Stimulated activated CD4-positive, alpha-beta T cell treated with anti-CD3 and anti-CD28 coated beads, Interleukin-2, amount 100 ng/mL, for 4 hours (primary cell): Measurements from ENCODE around the gene HMGXB4.

ENCODE experiments used
- DNase-seq: peaks from one replicate; pipeline ENCODE4 v3.0.0-alpha.2; 2020; ENCODE audit warnings: low read depth

Gene HMGXB4

GRCh38 chr22:35326854-35327562 is 69.7 kb downstream of the HMGXB4 start:
- no peak for DNase-seq

GRCh38 chr22:35327690-35328471 is 70.6 kb downstream of the HMGXB4 start:
- DNase-seq: no peak

- DNase-seq: no peak
Observed at GRCh38 chr22:35328472-35328885, 71.2 kb downstream of the HMGXB4 start.

GRCh38 chr22:35329114-35329847 is 72.0 kb downstream of the HMGXB4 start:
- no peak for DNase-seq

- DNase-seq: peak; percentile 47
Observed at GRCh38 chr22:35330258-35330861, 73.1 kb downstream of the HMGXB4 start.

GRCh38 chr22:35332278-35332677 is 75.0 kb downstream of the HMGXB4 start:
- no peak for DNase-seq

- DNase-seq: no peak
Observed at GRCh38 chr22:35333220-35333619, 75.9 kb downstream of the HMGXB4 start.

- peak; percentile 13 for DNase-seq
Observed at GRCh38 chr22:35334004-35334403, 76.7 kb downstream of the HMGXB4 start.

GRCh38 chr22:35335468-35335867 is 78.2 kb downstream of the HMGXB4 start:
- no peak for DNase-seq

- no peak for DNase-seq
Observed at GRCh38 chr22:35335936-35336781, 78.9 kb downstream of the HMGXB4 start.

GRCh38 chr22:35337932-35338331 is 80.6 kb downstream of the HMGXB4 start:
- no peak for DNase-seq

GRCh38 chr22:35341090-35341874 is 84.0 kb downstream of the HMGXB4 start:
- DNase-seq: no peak

- DNase-seq: no peak
Observed at GRCh38 chr22:35342390-35342789, 85.1 kb downstream of the HMGXB4 start.

- no peak for DNase-seq
Observed at GRCh38 chr22:35343664-35344550, 86.6 kb downstream of the HMGXB4 start.

GRCh38 chr22:35344956-35345690 is 87.8 kb downstream of the HMGXB4 start:
- no peak for DNase-seq
